Caco-2 (cell line): ENCODE data around the gene TNKS2. TPM values are rescaled to one million over a fixed set of nuclear protein-coding genes. Genes with fewer than 3 reads are reported as not detected.
"Not testable (repeated sequence)": the region's sequence is repeated elsewhere in the genome, so short reads cannot be mapped to it uniquely, and the experiment has no call there.

Experiments used
- Bru-seq: library from RNA; stranded (reverse); fragments of 400-500 nt; gene quantifications from one replicate; lab custom pipeline; 2021; lab: Mats Ljungman, UMichigan
- BruChase-seq, 2 experiments: library from RNA; stranded (reverse); fragments of 400-500 nt; gene quantifications; one replicate each; lab custom pipeline; 2021; lab: Mats Ljungman, UMichigan
- BruUV-seq: library from RNA; stranded (reverse); fragments of 400-500 nt; replicated peaks from 2 replicates; lab custom pipeline; 2021; lab: Mats Ljungman, UMichigan
- CTCF ChIA-PET: fragments of 300-600 bp; sonication (Branson Sonifier 250); formaldehyde crosslinking; loops from one replicate; lab custom pipeline; 2022; ENCODE audit warnings: antibody characterized with exemption; lab: Charles Lee
- POLR2A ChIA-PET: fragments of 300-600 bp; sonication (Branson Sonifier 250); formaldehyde crosslinking; loops from one replicate; lab custom pipeline; 2022; ENCODE audit warnings: antibody characterized with exemption; lab: Charles Lee
- DNase-seq, 2 experiments: peaks; one replicate each; pipeline versions ENCODE4 v3.0.0 to v3.0.0-alpha.2; 2020 to 2022
- H3K27me3 ChIP-seq: replicated peaks from 2 replicates; pipeline ENCODE4 v1.6.0; 2011; ENCODE audit warnings: low read length; ENCODE audit not compliant: control insufficient read depth, insufficient read depth
- H3K36me3 ChIP-seq: 2 replicates; pipeline ENCODE4 v1.5.1; 2011; ENCODE audit warnings: low read length; ENCODE audit not compliant: control insufficient read depth, insufficient read depth
- H3K4me1 ChIP-seq: fragments of 250-450 bp; sonication (Bioruptor Pico); 2 replicates; pipeline ENCODE4 v1.5.1; 2020; ENCODE audit warnings: mild to moderate bottlenecking
- H3K4me3 ChIP-seq: 2 replicates; pipeline ENCODE4 v1.5.1; 2011; ENCODE audit warnings: low read depth, mild to moderate bottlenecking, control low read depth, low read length
- H3K9me3 ChIP-seq: fragments of 250-450 bp; sonication (Bioruptor Pico); 2 replicates; pipeline ENCODE4 v1.5.1; 2020; ENCODE audit warnings: mild to moderate bottlenecking, moderate library complexity
- H3K27ac Mint-ChIP-seq: one replicate; pipeline ENCODE4 v1.8.0; 2022; ENCODE audit warnings: mixed read lengths; ENCODE audit not compliant: unreplicated experiment
- H3K27me3 Mint-ChIP-seq: one replicate; pipeline ENCODE4 v1.8.0; 2022; ENCODE audit warnings: mixed read lengths; ENCODE audit not compliant: insufficient read depth, unreplicated experiment
- H3K36me3 Mint-ChIP-seq: one replicate; pipeline ENCODE4 v1.8.0; 2022; ENCODE audit warnings: mild to moderate bottlenecking, mixed read lengths; ENCODE audit not compliant: insufficient read depth, unreplicated experiment
- H3K4me1 Mint-ChIP-seq: one replicate; pipeline ENCODE4 v1.8.0; 2022; ENCODE audit warnings: low read depth, mixed read lengths; ENCODE audit not compliant: unreplicated experiment
- H3K4me3 Mint-ChIP-seq: one replicate; pipeline ENCODE4 v1.8.0; 2022; ENCODE audit warnings: mild to moderate bottlenecking, moderate library complexity, mixed read lengths; ENCODE audit not compliant: unreplicated experiment
- H3K9me3 Mint-ChIP-seq: one replicate; pipeline ENCODE4 v1.8.0; 2022; ENCODE audit warnings: mixed read lengths; ENCODE audit not compliant: unreplicated experiment
- CTCF ChIP-seq, 2 experiments: fragments of 200-600 bp in 1 of 2; IDR thresholded peaks; 1 replicate in 1 of 2; 2 replicates in 1 of 2; pipeline versions ENCODE4 v1.5.1 to v1.8.0; 2011 to 2022; ENCODE audit warnings: antibody characterized with exemption in 1 of 2, control low read depth in 1 of 2, inconsistent platforms in 1 of 2, low read depth in 1 of 2, low read length in 1 of 2, mild to moderate bottlenecking in 1 of 2, moderate library complexity in 1 of 2; ENCODE audit not compliant: insufficient read depth in 1 of 2, severe bottlenecking in 1 of 2, unreplicated experiment in 1 of 2
- intact Hi-C: fragments of 100-400 bp; cut with micrococcal nuclease; formaldehyde crosslinking; loops from one replicate; pipeline ENCODE4 v1.10.0; 2022; ENCODE audit not compliant: unreplicated experiment
- long read RNA-seq: library from polyadenylated mRNA; stranded (forward); transcript quantifications from one replicate; pipeline ENCODE4 v2.0.0, GENCODE V29; 2022
- total RNA-seq: library from RNA; stranded (reverse); gene quantifications from 2 replicates; pipeline ENCODE4 v1.2.3, GENCODE V29; 2022

TNKS2 gene
- 46.7 and 48.5 TPM in 2 replicates for total RNA-seq
- percentile 94 among the genes with signal in this experiment for Bru-seq, nascent RNA
- percentile 93 among the genes with signal in this experiment for BruChase-seq, experiment 1, labeled RNA remaining after a 2-hour chase
- BruChase-seq, experiment 2, labeled RNA remaining after a 6-hour chase: percentile 93 among the genes with signal in this experiment
- long read RNA-seq, partial matches to known transcripts: 3 of 7 reads
- long read RNA-seq, other reads (novel, unspliced or antisense): 4 of 7 reads

- H3K27ac Mint-ChIP-seq: peak within 1 kb of the TSS; percentile 97
- peak within 1 kb of the TSS; percentile 96 for H3K4me3 Mint-ChIP-seq
- Histone ChIP-seq H3K4me3 (peak within 1 kb of the TSS; percentile 98), H3K9me3 (no peaks in the 10 kb centered on the region), H3K36me3 (no peaks in the 10 kb centered on the region), H3K4me1 (peaks cover 24% of the 10 kb centered on the region), H3K27me3 (no peaks in the 10 kb centered on the region)
- intact Hi-C loops: loop anchor here (1.0 to 5.0 kb wide), 4 partner anchors 15 to 306 kb away; no protein-coding TSS in a partner anchor
- TSS peak; percentile 95 for BruUV-seq
- TF ChIP-seq CTCF (IDR thresholded peaks at IDR 0.05; ENCODE audit: insufficient read depth in 1 of 2, low read depth in 1 of 2, low read length in 1 of 2, severe bottlenecking in 1 of 2, unreplicated experiment in 1 of 2): no peak
- peaks cover 37% of the 10 kb centered on the region for H3K4me1 Mint-ChIP-seq
- POLR2A ChIA-PET: interaction anchor here (0.6 to 2.0 kb wide), 3 partner anchors 24 to 126 kb away, joined by 3 to 14 read pairs (median 9); partner anchors contain the start of gene BTAF1
- no peaks in the 10 kb centered on the region for H3K9me3 Mint-ChIP-seq
- no peaks in the 10 kb centered on the region for H3K27me3 Mint-ChIP-seq
- DNase-seq: peak; percentile 95 to 98
- peaks cover 52% of the 10 kb centered on the region for H3K36me3 Mint-ChIP-seq
- CTCF ChIA-PET: interaction anchor here (1.0 kb wide), 1 partner anchor 39 kb away, joined by 5 read pairs; no protein-coding TSS in a partner anchor
Measured at GRCh38 chr10:91797874-91798648, at the start of gene TNKS2. TNKS2 (plus strand) TSS chr10:91798426; CDS start chr10:91798691, 265 bp downstream.

- H3K4me3 Mint-ChIP-seq: peak overlapping the region; percentile 84
- intact Hi-C loops: loop anchor here (10.0 kb wide), 2 partner anchors 195 to 345 kb away; no protein-coding TSS in a partner anchor
Measured at GRCh38 chr10:91749592-91749991, 48.6 kb upstream of the TNKS2 start.

GRCh38 chr10:91756286-91756685 is 41.9 kb upstream of the TNKS2 start:
- Histone ChIP-seq H3K27me3 (no peaks in the 10 kb centered on the region), H3K36me3 (no peaks in the 10 kb centered on the region), H3K4me3 (no peak overlapping the region), H3K9me3 (0 out of 2 replicates have a peak, but pooled peaks cover 3% of the 10 kb centered on the region), H3K4me1 (no peaks in the 10 kb centered on the region)
- Mint-ChIP-seq H3K4me1 (no peaks in the 10 kb centered on the region), H3K36me3 (no peaks in the 10 kb centered on the region), H3K4me3 (no peak overlapping the region), H3K9me3 (no peaks in the 10 kb centered on the region), H3K27ac (no peak overlapping the region), H3K27me3 (no peaks in the 10 kb centered on the region)
- no TSS peak for BruUV-seq
- POLR2A ChIA-PET: no interaction called here
- CTCF ChIA-PET: no interaction called here
- no peak for DNase-seq
- no peak for TF ChIP-seq CTCF (IDR thresholded peaks at IDR 0.05; ENCODE audit: insufficient read depth in 1 of 2, low read depth in 1 of 2, low read length in 1 of 2, severe bottlenecking in 1 of 2, unreplicated experiment in 1 of 2)
- intact Hi-C loops: loop anchor here (5.0 kb wide), 2 partner anchors 56 to 81 kb away; no protein-coding TSS in a partner anchor

More at GRCh38 chr10:91749592-91749991, 48.6 kb upstream of the TNKS2 start:
- peak in 1 of 2 experiments; percentile 40 for DNase-seq
- BruUV-seq, H3K27me3 ChIP-seq, H3K9me3 ChIP-seq, POLR2A ChIA-PET, H3K36me3 Mint-ChIP-seq, H3K27me3 Mint-ChIP-seq, H3K4me1 Mint-ChIP-seq, H3K4me1 ChIP-seq, CTCF ChIA-PET, H3K36me3 ChIP-seq: not testable (repeated sequence)
- H3K4me3 ChIP-seq: peak overlapping the region; percentile 28
- Mint-ChIP-seq H3K27ac (peak overlapping the region; percentile 93), H3K9me3 (peaks cover 19% of the 10 kb centered on the region)
